HG02973 (cell line): Measurements from ENCODE around the gene FZD4.
"Not testable (repeated sequence)": the region's sequence is repeated elsewhere in the genome, so short reads cannot be mapped to it uniquely, and the experiment has no call there.

ENCODE experiments used
- ATAC-seq: cut with Tn5 transposase; IDR thresholded peaks from one replicate; pipeline ENCODE4 v1.9.1; 2021; ENCODE audit warnings: moderate library complexity; ENCODE audit not compliant: unreplicated experiment

Gene FZD4

GRCh38 chr11:86915850-86916249, 39.3 kb downstream of the FZD4 start:
- ATAC-seq: not testable (repeated sequence)

- no peak for ATAC-seq
These were observed 40.2 kb downstream of the FZD4 start for GRCh38 chr11:86914865-86915519.

- ATAC-seq: no peak
These were observed 43.0 kb downstream of the FZD4 start for GRCh38 chr11:86912238-86912637.

- ATAC-seq: no peak
These were observed 44.6 kb downstream of the FZD4 start for GRCh38 chr11:86910592-86910991.

- no peak for ATAC-seq
These were observed 49.0 kb downstream of the FZD4 start for GRCh38 chr11:86906198-86906597.

- ATAC-seq: no peak
These were observed 49.9 kb downstream of the FZD4 start for GRCh38 chr11:86905252-86905651.

- no peak for ATAC-seq
These were observed 51.2 kb downstream of the FZD4 start for GRCh38 chr11:86904001-86904400.

GRCh38 chr11:86902345-86902744, 52.9 kb downstream of the FZD4 start:
- ATAC-seq: no peak

GRCh38 chr11:86901599-86901998, 53.6 kb downstream of the FZD4 start:
- ATAC-seq: no peak

GRCh38 chr11:86900162-86900561, 55.0 kb downstream of the FZD4 start:
- ATAC-seq: no peak

GRCh38 chr11:86898689-86899088, 56.5 kb downstream of the FZD4 start:
- ATAC-seq: no peak

- no peak for ATAC-seq
These were observed 58.8 kb downstream of the FZD4 start for GRCh38 chr11:86896441-86896841.
